B cell (primary cell): ENCODE measurements around the gene PRKCQ.

ENCODE experiments used
- EZH2 ChIP-seq: IDR thresholded peaks from 2 replicates; pipeline ENCODE4 v1.6.1; 2012; ENCODE audit warnings: borderline replicate concordance, low read depth, mild to moderate bottlenecking, moderate library complexity, low read length; ENCODE audit not compliant: insufficient read depth, poor library complexity, severe bottlenecking
- TF ChIP-seq, protein P1 (sequence below): fragments of 200-600 bp; IDR thresholded peaks from one replicate; pipeline ENCODE4 v1.8.0; 2022; ENCODE audit warnings: antibody characterized with exemption, mild to moderate bottlenecking

DNA sequence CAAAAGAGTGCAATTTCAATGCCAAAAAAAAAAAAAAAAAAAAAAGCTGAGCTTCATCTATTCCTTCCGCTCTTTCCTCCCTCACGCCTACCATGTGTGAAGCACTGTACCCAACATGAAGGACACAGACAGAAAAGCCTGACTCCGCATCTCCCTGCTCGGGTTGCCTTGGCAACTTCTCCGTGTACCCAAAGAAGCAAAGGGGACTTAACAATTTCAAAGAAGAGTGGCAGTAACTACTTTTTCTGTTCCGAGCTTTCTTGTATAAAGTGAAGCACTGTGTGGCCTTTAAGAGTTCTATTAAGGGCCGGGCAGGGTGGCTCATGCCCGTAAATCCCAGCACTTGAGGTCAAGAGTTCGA is 177.7 kb downstream of the PRKCQ start:
- TF ChIP-seq, protein P1, sequence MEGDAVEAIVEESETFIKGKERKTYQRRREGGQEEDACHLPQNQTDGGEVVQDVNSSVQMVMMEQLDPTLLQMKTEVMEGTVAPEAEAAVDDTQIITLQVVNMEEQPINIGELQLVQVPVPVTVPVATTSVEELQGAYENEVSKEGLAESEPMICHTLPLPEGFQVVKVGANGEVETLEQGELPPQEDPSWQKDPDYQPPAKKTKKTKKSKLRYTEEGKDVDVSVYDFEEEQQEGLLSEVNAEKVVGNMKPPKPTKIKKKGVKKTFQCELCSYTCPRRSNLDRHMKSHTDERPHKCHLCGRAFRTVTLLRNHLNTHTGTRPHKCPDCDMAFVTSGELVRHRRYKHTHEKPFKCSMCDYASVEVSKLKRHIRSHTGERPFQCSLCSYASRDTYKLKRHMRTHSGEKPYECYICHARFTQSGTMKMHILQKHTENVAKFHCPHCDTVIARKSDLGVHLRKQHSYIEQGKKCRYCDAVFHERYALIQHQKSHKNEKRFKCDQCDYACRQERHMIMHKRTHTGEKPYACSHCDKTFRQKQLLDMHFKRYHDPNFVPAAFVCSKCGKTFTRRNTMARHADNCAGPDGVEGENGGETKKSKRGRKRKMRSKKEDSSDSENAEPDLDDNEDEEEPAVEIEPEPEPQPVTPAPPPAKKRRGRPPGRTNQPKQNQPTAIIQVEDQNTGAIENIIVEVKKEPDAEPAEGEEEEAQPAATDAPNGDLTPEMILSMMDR, result no peak
- no peak for TF ChIP-seq EZH2
